ENCODE measurements around the gene ZNF432. TPM values are rescaled to one million over a fixed set of nuclear protein-coding genes. Genes with fewer than 3 reads are reported as not detected.
"Not testable (repeated sequence)": the region's sequence is repeated elsewhere in the genome, so short reads cannot be mapped to it uniquely, and the experiment has no call there.

The ZNF432 gene
- total RNA-seq = 8.9 and 10.9 TPM in 2 replicates
- 3.5 TPM in 2 replicates for polyA plus RNA-seq
- 1.5 and 2.0 TPM in 2 replicates for polyA plus RNA-seq (2011; cell fraction: cytosol; rRNA removed)
- 20.6 and 21.1 TPM in 2 replicates for polyA plus RNA-seq (2011; cell fraction: nucleus; rRNA removed)
- polyA plus RNA-seq (2012) = 4.3 and 5.3 TPM in 2 replicates
- polyA minus RNA-seq = 7.1 and 13.8 TPM in 2 replicates
- 2.3 TPM for polyA minus RNA-seq (2011; cell fraction: cytosol; rRNA and poly(A)+ RNA removed)
- polyA minus RNA-seq (2011; cell fraction: nucleus; rRNA and poly(A)+ RNA removed) = 12.2 and 18.8 TPM in 2 replicates
- percentile 68 among the genes with signal in this experiment for Bru-seq, nascent RNA
- percentile 67 among the genes with signal in this experiment for BruChase-seq, experiment 1, labeled RNA remaining after a 6-hour chase
- BruChase-seq, experiment 2, labeled RNA remaining after a 2-hour chase = percentile 67 among the genes with signal in this experiment
- long read RNA-seq, partial matches to known transcripts = 1 of 7 reads
- long read RNA-seq, other reads (novel, unspliced or antisense) = 4 of 7 reads

GRCh38 chr19:52048555-52049501 is at the start of gene ZNF432:
ZNF432 (minus strand) TSS chr19:52048838; CDS start chr19:52046868, 1,970 bp downstream.
- Histone ChIP-seq H3K4me2 (ENCODE audit: insufficient read depth, low read length) (peak within 1 kb of the TSS; percentile 83), H3K27ac (ENCODE audit: insufficient read depth, low read depth, low read length) (peak within 1 kb of the TSS; percentile 92), H3K9me1 (replicated peaks; ENCODE audit: control insufficient read depth, extremely low read depth, insufficient read depth, low read length) (no peaks in the 10 kb centered on the region), H3K79me2 (ENCODE audit: control insufficient read depth, insufficient read depth, low read length) (peaks cover 2% of the 10 kb centered on the region), H4K20me1 (replicated peaks; ENCODE audit: control insufficient read depth, extremely low read depth, insufficient read depth, low read length) (no peaks in the 10 kb centered on the region), H3K36me3 (ENCODE audit: control insufficient read depth in 2 of 2, extremely low read depth in 1 of 2, insufficient read depth in 2 of 2, low read length in 2 of 2) (no peaks in the 10 kb centered on the region), H3K9ac (replicated peaks; ENCODE audit: extremely low read depth, insufficient read depth, low read length) (peak within 1 kb of the TSS; percentile 96), H3K9me3 (replicated peaks; ENCODE audit: control insufficient read depth, insufficient read depth, low read length) (no peaks in the 10 kb centered on the region), H2AFZ (ENCODE audit: low read depth, low read length) (peak within 1 kb of the TSS; percentile 97), H3K4me1 (ENCODE audit: control insufficient read depth, extremely low read depth, insufficient read depth, low read length) (peaks cover 4% of the 10 kb centered on the region), H3K27me3 (ENCODE audit: control insufficient read depth in 2 of 2, insufficient read depth in 2 of 2, low read length in 2 of 2) (no peaks in the 10 kb centered on the region), H3K4me3 (replicated peaks in 1 of 3; ENCODE audit: insufficient read depth in 1 of 3, low read depth in 1 of 3, low read length in 3 of 3) (peak within 1 kb of the TSS; percentile 60 to 89 (median 75))
- dilution Hi-C loops (cut with MboI; ENCODE audit: extremely low pct_ligation_motif_present, low sequenced_read_pairs) (no loop called here), intact Hi-C loops (cut with micrococcal nuclease) (loop anchor here (1.0 to 2.0 kb wide), 4 partner anchors 21 to 62 kb away; partner anchors contain the start of genes ZNF350, ZNF614, ZNF615 and ZNF841)
- DNase-seq (ENCODE audit: low read depth, low spot score) (peak; percentile 94), FAIRE-seq (peak; percentile 84)
- no peak for TF ChIP-seq MYC (IDR thresholded peaks at IDR 0.05; ENCODE audit: low read depth, low read length)
- TF ChIP-seq, protein P1, sequence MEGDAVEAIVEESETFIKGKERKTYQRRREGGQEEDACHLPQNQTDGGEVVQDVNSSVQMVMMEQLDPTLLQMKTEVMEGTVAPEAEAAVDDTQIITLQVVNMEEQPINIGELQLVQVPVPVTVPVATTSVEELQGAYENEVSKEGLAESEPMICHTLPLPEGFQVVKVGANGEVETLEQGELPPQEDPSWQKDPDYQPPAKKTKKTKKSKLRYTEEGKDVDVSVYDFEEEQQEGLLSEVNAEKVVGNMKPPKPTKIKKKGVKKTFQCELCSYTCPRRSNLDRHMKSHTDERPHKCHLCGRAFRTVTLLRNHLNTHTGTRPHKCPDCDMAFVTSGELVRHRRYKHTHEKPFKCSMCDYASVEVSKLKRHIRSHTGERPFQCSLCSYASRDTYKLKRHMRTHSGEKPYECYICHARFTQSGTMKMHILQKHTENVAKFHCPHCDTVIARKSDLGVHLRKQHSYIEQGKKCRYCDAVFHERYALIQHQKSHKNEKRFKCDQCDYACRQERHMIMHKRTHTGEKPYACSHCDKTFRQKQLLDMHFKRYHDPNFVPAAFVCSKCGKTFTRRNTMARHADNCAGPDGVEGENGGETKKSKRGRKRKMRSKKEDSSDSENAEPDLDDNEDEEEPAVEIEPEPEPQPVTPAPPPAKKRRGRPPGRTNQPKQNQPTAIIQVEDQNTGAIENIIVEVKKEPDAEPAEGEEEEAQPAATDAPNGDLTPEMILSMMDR (IDR thresholded peaks at IDR 0.05; ENCODE audit: extremely low read depth in 1 of 2, insufficient read depth in 1 of 2, low read depth in 1 of 2, low read length in 2 of 2) = no peak
- no peak for TF ChIP-seq JUN (IDR thresholded peaks at IDR 0.05; ENCODE audit: borderline replicate concordance, insufficient read depth, insufficient read length, low read depth)
- TF ChIP-seq FOS (IDR thresholded peaks at IDR 0.05; ENCODE audit: borderline replicate concordance, insufficient read depth, low read length) = no peak
- TF ChIP-seq EZH2 (IDR thresholded peaks at IDR 0.05; ENCODE audit: borderline replicate concordance, low read depth, low read length, severe bottlenecking) = no peak
- TF ChIP-seq POLR2A (IDR thresholded peaks at IDR 0.05; ENCODE audit: low read depth, low read length) = no peak
- TF ChIP-seq, protein P2, sequence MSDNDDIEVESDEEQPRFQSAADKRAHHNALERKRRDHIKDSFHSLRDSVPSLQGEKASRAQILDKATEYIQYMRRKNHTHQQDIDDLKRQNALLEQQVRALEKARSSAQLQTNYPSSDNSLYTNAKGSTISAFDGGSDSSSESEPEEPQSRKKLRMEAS (IDR thresholded peaks at IDR 0.05; ENCODE audit: insufficient read depth, insufficient read length) = no peak
- no peak for TF ChIP-seq POLR2AphosphoS5 (IDR thresholded peaks at IDR 0.05; ENCODE audit: insufficient read depth, low read depth, low read length)
- no peak for TF ChIP-seq GATA2 (IDR thresholded peaks at IDR 0.05; ENCODE audit: insufficient read depth, insufficient read length, low read depth, low read length)
- POLR2A ChIA-PET = interaction anchor here (0.5 to 1.0 kb wide), 3 partner anchors 20 to 122 kb away, joined by 3 to 5 read pairs (median 3); partner anchors contain the start of genes ZNF614 and ZNF836
- BruUV-seq (replicated peaks) = TSS peak; percentile 86
- CTCF ChIA-PET = interaction anchor here (0.7 kb wide), 1 partner anchor 89 kb away, joined by 3 read pairs; no protein-coding TSS in a partner anchor

DNA sequence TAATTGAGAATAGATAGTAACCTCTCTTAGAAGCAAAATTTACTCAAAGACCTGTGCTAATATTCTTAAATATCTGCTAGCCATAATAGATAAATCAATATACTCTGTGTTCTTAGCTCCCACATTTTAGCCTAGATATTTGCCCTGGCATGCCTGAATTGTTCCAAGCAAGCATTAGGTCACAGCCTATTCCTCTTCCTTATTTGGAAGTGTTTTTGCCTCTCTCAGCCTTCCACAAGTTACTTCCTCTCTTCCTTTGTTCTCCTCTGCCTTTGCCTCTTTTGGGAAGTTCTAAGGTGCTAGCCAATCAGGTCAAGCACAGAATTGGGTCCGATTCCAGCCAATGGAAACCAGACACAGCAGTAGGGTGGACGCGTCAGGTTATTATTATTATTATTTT is 47.8 kb upstream of the ZNF432 start:
- H3K4me3 ChIP-seq (replicated peaks in 1 of 3; ENCODE audit: insufficient read depth in 1 of 3, low read depth in 1 of 3, low read length in 3 of 3); H3K9me3 ChIP-seq (replicated peaks; ENCODE audit: control insufficient read depth, insufficient read depth, low read length); POLR2A ChIA-PET; BruUV-seq (replicated peaks); H3K27ac ChIP-seq (ENCODE audit: insufficient read depth, low read depth, low read length); H3K9me1 ChIP-seq (replicated peaks; ENCODE audit: control insufficient read depth, extremely low read depth, insufficient read depth, low read length); H3K36me3 ChIP-seq (ENCODE audit: control insufficient read depth in 2 of 2, extremely low read depth in 1 of 2, insufficient read depth in 2 of 2, low read length in 2 of 2); dilution Hi-C loops (cut with MboI; ENCODE audit: extremely low pct_ligation_motif_present, low sequenced_read_pairs); H2AFZ ChIP-seq (ENCODE audit: low read depth, low read length); FAIRE-seq; CTCF ChIA-PET; H3K4me1 ChIP-seq (ENCODE audit: control insufficient read depth, extremely low read depth, insufficient read depth, low read length); H3K9ac ChIP-seq (replicated peaks; ENCODE audit: extremely low read depth, insufficient read depth, low read length); H3K27me3 ChIP-seq (ENCODE audit: control insufficient read depth in 2 of 2, insufficient read depth in 2 of 2, low read length in 2 of 2); DNase-seq (ENCODE audit: low read depth, low spot score); H3K4me2 ChIP-seq (ENCODE audit: insufficient read depth, low read length); H4K20me1 ChIP-seq (replicated peaks; ENCODE audit: control insufficient read depth, extremely low read depth, insufficient read depth, low read length): not testable (repeated sequence)
- H3K79me2 ChIP-seq (ENCODE audit: control insufficient read depth, insufficient read depth, low read length) = peaks cover 23% of the 10 kb centered on the region
- intact Hi-C loops (cut with micrococcal nuclease) = loop anchor here (10.0 kb wide), 1 partner anchor 1182 kb away; the partner anchor contains the start of gene KLK4

Measured in endothelial cell of umbilical vein (primary cell).